Cardiac septum (tissue), 1 donor: ENCODE measurements around the gene TAC4. TPM values are rescaled to one million over a fixed set of nuclear protein-coding genes. Genes with fewer than 3 reads are reported as not detected.
A peak's percentile ranks its signal among the peaks of the same experiment; 100 is the strongest.
"Not testable (repeated sequence)": the region's sequence is repeated elsewhere in the genome, so short reads cannot be mapped to it uniquely, and the experiment has no call there.

ENCODE experiments used
- DNase-seq: peaks from one replicate; pipeline ENCODE4 v3.0.0-alpha.2; 2020; ENCODE audit warnings: low spot score
- intact Hi-C: fragments of 100-400 bp; cut with DNase I; formaldehyde crosslinking; loops from one replicate; pipeline ENCODE4 v1.14.0; 2022
- total RNA-seq: library from RNA; stranded (reverse); fragmentation: NEBNext Ultra II Directional; extraction: Animal tissue kit (Norgen Biotek cat#: 25700); gene quantifications from one replicate; pipeline ENCODE4 v1.2.1, GENCODE V29; 2021
- donor health status: DM: no; HTN: no; CAD: no.

The TAC4 gene
- total RNA-seq, 1 donor from 2014 or later: 1.7 TPM

DNA sequence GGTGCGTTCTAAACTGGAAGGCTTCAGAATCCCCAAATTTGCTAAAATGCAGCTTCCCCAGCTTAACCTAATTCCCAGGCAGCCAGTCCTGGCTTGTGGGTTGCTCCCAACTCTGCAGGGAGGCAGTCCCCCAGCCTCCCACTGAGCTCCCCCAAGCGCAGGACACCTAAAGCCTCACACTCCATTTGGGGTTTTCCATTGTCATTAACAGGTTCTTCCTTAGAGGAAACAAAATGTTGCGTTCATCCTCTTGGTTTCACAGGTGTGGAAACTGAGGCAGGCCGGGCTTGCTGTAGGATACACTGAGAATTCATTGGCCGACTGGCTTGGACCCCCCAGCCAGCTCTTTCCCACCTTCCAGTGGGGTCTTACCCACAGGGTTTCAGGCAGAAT lies 2.3 kb upstream of the TAC4 start:
- intact Hi-C loops: loop anchor here (2.0 to 5.0 kb wide), 2 partner anchors 143 to 279 kb away; partner anchors contain the start of gene SLC35B1
- DNase-seq: no peak

DNA sequence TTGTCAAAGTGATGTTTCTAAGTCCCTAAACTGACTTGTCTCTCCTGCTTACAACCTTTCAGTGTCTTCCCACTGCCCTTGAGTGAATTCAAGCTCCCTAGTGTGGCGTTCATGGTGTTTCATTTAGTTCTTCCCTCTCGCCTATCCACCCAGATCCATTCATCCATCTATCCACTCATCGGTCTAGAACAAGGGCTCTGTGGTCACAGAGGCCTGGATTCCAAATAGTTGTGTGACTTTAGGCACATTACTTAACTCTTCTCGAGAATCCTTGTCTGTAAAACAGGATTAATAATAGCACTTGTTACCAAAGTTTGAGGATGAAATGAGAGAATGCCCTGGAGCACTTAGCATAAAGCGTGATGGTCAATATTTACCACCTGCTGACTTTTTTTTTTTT lies 870 bp upstream of the TAC4 start:
- intact Hi-C loops: no loop called here
- DNase-seq: no peak

DNA sequence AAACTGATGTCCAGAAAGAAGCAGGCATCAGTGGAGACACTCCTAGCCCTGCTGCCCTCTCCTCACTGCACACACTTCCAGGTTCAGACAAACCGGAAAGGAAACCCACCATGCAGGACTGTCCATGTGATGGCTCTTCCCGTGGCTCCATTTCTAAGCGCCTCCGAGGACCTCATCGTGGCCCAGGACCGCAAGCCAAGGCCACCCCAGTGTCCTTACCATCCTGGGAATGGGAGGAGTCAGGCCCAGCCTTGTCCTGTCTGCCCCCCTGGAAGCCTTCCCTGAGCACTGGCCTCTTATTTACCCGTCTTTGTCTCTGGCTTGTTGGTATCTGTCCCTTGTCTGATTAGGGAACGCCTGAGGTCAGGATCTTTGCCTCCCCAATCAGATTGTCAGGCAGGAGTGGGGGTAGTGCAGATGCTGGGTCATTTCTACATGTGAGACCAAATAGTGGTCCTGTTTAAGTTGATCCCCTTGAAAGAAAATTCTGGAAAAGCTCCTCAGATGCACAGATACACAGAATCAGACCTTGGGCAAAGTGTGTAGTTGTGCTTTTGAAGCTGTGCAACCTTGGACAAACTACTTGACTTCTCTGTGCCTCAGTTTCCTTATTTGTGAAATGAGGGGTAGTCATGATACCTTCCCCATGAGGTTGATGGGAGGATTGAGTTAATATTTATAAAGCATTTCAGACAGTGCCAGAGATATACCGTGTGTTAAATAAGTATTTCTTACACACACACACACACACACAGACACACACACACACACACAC lies 744 bp downstream of the TAC4 start:
- DNase-seq: no peak
- intact Hi-C loops: no loop called here

DNA sequence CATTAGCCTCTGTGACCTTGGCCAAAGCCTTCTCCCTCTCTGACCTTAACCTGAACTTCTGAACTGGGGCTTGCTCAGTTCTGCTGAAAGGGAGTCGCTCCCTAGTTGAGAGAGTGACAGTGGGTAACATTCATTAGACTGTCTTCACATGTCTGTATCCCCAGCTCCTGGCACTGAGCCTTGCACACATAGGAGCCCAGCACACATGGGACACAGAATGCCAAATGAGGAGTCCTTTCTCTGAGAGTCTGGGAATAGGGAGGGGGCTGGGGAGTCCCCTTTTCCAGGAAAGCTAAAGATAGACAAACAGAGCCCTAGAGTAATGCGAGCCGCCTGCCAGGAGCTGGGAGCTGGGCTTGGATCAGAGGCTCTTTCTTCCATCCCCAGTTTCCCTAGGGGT lies 2.5 kb downstream of the TAC4 start:
- intact Hi-C loops: no loop called here
- peak; percentile 79 for DNase-seq

DNA sequence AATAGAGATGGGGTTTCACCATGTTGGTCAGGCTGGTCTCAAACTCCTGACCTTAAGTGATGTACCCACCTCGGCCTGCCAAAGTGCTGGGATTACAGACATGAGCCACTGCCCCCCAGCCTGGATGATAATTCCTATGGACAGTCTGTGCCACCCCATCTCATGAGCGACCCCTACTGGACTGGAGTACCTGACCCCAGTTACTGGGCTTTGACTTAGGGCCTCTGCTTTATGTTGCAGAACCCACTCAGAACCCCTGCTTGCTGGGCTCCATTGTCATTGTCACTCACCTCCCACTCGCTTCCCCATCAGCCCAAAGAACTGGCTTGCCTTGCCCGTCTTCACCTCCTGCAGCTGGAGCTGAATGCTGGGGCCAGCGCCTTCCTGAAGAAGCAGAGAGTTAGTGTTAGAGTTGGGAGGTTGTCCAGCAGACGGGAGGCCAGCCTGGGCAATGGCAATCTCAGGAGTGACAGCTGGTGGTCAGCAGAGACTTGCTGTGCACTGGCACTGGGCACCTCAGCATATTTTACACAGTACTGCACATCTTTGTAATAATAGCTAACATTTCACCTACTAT lies 4.0 kb downstream of the TAC4 start:
- no peak for DNase-seq
- intact Hi-C loops: no loop called here

DNA sequence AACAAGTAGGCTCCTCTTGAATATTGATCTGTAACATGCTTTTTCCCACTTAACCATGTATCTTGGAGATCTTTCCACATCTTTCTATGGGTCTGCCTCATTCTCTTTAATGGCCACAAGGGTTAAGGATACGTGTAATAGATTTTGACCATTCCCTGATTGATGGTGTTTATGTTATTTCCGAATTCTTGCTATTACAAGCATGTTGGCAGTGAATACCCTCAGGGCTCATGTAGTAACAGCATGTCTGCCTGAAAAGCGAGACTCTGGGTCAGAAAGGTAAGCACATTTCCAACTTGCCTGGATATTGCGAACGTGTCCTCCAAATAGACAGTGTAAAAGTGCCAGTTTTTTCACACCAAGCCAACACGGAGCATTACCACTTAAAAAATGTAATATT lies 5.0 kb downstream of the TAC4 start:
- DNase-seq: no peak
- intact Hi-C loops: no loop called here

DNA sequence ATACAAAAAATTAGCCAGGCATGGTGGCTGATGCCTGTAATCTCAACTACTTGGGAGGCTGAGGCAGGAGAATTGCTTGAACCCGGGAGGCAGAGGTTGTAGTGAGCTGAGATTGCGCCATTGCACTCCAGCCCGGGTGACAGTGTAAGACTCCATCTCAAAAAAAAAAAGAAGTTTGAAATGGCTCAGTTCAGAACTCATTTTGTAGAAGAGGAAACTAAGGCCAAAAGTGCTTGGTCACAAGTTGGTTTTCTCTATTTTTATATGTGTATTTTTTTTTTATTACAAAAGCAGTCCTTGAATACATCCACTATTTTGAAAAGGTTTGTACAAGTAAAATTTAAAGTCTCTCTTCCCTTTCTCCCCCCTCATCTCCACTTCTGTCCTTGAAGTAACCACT lies 5.5 kb downstream of the TAC4 start:
- DNase-seq: no peak
- intact Hi-C loops: no loop called here

DNA sequence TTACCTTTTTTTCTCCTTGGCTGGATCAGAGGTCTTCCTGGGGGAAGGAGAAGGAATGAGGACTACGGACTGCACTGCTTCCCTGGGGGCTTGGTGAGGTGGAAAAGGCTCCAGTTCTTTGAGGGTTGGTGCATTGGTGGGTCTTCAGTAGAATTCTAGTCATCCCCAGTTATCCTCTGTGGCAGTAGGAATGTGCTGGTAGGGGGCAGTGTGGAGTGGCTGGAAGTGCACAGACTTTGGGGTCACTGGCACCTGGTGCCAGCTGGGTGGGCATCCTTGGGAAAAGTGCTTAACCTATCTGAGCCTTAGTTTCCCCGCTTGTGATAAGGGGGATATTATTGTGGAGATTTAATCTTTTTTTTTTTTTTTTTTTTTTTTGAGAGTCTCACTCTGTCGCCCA lies 6.3 kb downstream of the TAC4 start:
- intact Hi-C loops: no loop called here
- no peak for DNase-seq

DNA sequence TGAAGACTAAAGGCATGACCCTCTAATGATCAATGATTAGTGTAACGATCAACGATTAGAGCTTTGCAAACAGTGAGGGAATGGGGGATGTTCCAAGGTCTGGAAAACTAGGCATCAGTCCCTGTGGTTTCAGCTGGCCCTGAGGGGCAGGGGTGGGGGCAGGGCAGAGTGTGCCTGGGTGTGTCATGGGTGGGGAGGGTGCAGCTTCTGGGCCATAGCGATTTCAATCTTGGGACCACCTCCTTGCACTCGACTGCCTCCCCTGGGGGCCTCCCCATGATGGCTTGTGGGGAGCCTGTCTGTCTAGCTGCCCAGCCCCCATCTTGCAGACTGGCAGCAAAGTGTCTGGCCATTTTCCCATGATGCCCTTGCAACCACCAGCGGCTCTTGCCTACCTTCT lies 8.4 kb downstream of the TAC4 start:
- no peak for DNase-seq
- intact Hi-C loops: no loop called here

DNA sequence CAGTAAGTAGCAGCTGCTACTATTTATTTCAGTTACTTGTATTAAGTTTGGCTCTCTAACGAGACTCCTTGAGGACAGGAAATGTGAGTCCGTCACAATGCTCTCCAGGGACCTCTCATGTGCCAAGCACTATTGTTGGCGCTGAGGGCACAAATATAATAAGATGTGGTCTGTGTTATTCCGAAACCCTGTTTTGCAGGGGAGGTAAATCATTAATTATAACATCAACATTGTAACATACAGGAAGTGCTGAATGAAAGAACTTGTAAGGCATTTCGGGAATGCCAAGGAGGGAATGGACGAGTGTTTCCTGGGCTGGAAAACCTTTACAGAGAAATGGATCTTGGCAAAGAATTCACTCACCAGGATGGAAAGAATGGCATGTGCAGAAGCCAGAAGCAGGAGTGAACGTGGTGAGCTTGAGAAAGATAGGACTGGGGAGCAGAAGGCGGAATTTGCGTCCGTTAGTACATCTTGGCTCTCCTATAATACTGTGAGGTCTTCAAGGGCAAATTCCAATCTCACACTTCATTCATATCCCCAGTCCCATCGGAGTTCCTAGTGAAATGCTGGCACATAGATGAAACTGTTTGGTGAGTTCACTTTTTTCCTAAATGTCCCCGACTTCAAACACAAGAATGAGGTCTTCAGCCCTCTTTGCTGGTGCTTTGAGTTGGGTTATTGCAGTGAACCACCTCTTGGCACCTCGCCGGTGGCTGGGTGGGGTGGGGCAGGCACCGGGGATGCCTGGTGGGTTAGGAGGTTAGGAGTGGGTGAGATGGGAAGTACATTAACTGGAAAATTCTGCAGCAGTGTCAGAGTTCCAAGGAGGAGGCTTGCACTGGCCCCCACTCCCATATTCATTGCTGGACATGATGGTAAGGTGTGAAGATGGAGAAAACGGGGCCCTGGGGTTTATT lies 11.5 kb downstream of the TAC4 start:
- no peak for DNase-seq
- intact Hi-C loops: no loop called here

DNA sequence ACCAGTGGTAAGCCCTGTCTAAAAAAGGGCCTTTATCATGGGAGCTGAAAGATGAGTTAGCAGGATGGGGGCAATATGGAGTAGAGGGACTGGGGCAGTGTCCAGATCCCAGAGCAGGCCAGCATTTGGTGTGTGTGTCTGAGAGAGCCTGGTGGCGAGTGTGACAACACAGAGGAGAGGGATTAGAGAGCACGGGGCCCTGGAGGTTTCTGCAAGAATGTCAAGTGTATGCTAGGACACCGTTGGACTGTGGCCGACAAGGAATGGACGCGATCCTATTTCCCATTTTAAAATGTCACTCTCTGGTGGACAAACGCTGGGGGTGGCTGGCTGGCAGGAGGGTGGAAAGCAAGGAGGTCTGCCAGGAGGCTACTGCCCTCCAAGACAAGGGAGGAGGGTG lies 12.4 kb downstream of the TAC4 start:
- intact Hi-C loops: no loop called here

DNA sequence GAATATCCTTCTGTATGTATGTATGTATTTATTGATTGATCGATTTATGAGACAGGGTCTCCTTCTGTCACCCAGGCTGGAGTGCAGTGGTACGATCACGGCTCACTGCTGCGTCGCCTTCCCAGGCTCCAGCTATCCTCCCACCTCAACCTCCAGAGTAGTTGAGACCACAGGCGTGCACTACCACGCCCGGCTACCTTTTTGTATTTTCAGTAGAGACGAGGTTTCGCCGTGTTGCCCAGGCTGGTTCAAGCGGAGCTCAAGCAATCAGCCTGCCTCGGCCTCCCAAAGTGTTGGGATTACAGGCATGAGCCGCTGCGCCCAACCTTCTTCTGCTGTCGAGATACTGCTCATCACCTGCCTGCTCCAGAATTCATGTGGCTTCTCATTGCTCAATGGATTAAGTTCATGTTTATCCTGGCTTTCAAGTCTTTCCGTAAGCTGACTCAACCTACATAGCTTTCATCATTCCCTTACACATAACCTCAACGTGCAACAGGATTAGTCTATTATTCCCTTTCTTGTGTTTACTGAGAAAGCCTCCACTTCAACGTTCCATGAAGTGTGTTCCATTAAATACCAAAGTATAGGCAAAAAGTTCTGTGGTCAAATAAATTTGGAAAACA lies 13.6 kb downstream of the TAC4 start:
- no peak for DNase-seq
- intact Hi-C loops: no loop called here

More for the DNA sequence above, 12.4 kb downstream of the TAC4 start:
- DNase-seq: no peak

DNA sequence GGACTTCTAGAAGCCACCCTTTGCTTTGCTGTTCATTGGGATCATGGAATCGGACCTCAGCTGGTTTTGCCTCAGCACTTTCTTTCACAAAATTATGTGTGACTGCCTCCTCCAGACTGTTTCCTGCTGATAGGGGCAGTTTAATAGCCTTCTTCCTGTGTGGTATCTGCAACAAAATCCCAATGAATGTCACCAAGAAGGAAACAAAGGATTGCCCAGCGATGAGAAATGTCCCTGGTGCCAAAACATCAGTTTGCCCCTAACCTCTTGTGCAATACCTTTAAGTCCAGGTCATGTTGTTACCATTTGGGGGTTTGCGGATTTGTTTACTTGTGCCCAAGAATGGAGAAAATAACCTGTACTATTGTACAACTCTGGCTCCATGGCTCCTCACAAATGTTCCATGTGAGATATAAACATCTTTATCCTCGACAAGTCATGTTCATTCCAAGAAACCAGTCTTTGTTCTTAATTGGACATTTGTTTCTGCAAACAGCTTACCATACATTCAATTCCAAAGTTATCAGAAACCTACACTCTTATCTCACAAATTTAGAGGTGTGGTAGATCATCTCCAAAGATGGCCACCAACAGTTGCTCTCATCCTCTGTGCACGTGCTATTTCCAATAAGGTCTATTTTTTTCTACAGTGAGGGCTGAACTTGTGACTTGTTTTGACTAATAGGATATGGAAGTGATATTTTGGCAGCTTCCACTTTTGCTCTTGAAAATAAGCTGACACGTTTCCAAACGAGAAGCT lies 14.8 kb downstream of the TAC4 start:
- intact Hi-C loops: no loop called here
- no peak for DNase-seq

DNA sequence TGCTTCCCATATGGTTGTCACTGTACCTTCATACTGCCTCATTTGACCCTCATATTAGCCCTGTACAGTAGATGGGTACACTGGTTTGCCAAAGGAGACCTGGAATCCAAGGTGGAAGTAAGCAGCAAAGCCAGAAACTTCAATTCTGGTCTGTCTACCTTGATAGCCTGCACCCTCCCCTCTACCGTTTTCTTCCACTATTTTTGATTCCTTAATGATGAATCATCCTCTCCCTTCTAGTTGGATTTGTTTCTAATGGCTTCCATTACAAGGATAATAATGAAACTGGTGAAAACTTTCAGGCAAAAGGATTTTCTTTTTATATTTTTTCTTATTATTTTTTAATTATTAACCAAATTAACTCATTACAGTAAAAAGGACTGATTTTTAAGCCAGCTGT lies 17.3 kb downstream of the TAC4 start:
- intact Hi-C loops: no loop called here
- no peak for DNase-seq

DNA sequence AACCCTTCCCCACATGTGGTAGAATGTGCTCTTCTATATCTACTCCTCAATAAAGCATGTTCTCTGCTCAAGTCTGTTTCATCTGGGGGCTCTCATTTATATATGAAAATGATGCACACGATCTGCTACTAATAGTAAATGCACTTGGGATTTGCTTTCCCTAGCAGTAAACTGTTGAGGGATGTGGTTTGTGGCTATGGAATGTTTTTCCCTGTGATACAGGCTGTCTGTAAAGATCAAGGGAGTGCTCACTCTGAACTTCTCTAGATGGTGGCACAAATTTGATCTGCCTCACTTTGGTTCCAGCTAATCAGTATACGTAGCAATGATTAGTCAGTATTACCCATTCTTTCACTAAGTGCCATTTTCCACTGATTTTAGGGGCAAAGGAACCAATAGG lies 18.8 kb downstream of the TAC4 start:
- no peak for DNase-seq
- intact Hi-C loops: no loop called here

DNA sequence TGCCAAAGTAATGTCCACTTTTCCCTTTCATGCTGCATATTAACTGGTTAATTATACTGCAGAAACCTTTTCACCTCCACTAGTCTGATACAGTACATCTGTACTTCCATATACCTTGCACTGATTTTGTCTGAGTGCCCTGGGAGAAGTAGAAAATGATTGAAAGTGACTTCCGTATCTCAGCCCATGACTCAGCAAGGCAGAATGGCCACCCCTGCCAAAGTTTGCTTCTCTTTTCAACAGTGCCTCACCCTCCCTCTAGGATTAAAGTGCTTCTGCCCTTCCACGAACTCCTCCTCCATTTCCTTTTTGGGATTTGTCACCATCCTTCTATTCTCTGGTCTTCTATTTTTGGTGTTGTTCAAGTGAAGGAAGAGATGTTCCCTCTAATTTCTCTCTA lies 19.5 kb downstream of the TAC4 start:
- DNase-seq, intact Hi-C loops: not testable (repeated sequence)

DNA sequence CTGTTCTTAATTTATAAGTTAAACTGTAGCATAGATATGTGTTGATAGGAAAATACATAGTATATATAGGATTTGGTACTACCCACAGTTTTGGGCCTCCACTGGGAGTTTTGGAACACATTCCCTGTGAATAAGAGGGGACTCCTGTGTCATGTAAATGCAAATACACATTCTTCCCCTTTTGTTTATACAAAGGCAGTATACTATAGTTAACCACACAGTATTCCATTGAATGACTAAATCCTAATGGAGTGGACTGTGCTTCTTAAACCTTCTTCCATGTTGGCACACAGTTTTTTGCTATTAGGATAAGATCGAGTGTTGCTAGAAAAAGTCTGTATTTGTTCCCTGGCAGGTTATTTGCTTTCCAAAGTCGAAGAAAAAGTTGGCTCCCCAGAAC lies 22.2 kb downstream of the TAC4 start:
- no peak for DNase-seq
- intact Hi-C loops: no loop called here

DNA sequence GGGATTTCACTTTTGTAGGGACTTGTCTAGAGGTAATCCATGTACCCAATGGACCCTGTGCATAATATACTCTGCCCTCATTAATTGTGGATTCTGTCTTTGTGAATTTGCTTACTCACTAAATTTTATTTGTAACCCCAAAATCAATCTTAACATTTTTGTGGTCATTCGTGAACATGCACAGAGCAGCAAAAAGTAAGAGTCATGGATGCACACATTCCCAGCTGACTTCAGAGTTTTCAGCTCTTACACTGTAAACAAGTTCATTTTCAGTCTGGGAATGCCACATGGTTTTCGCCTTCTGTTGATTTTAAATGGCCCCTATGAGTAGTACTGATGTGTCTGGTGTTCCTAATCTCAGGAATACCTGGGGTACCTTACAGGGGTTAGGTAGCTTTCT lies 24.3 kb downstream of the TAC4 start:
- no peak for DNase-seq
- intact Hi-C loops: no loop called here

DNA sequence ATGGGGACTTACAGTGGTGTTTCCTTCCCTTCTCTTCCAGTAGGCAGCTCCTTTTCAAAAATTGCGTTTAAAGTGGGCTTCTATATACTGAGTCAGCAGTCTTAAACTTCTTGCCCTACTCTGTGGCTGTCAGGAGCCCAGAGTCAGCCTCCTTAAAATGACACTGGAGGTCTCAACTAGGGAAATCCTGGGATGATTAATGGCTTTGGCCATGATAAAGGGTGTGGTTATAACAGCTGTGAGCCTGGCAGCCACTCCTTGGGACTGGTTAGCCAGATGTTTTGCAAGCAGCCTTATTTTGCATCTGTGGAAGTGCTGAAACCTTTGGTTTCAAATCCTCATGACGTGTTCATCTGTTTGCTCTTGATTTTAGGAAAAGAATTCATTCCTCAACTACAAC lies 25.0 kb downstream of the TAC4 start:
- no peak for DNase-seq
- intact Hi-C loops: no loop called here
